ENCODE results near the gene TACC3.

TACC3 gene

DNA sequence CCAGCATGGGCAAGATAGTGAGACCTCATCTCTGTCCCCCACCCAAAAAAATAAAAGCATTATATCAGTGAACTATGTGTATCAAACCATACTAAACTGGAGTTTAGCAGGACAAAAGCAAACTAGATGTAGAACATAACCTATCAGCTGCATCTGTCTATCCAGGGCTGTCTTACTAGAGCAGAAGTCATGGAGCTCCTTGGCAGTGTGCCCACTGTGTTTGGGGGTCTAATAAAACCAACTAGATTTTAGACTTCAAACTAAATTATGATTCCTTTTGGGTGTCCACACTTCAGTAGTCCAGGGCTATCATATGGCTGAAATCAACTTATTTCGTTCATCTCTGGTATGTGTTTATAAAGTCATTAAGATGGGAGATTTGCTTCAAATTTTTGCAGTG, 17.5 kb upstream of the TACC3 start:
- DNase-seq (ENCODE audit: low spot score): no peak

GRCh38 chr4:1705732-1706131, 15.6 kb upstream of the TACC3 start:
- no peak for DNase-seq (ENCODE audit: low spot score)

DNA sequence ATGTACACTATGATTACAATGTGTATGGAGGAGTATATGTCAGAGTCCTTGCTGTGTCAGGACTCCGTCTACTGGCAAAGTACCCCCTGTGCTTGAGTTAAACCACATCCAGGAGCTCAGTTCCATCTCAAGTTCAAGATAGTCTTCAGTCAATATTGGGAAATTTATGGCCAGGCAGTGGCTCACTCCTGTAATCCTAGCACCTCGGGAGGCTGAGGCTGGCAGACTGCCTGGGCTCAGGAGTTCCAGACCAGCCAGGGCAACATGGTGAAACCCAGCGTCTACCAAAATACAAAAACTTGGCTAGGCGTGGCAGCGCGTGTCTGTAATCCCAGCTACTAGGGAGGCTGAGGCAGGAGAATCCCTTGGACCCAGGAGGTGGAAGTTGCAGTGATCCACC, 15.0 kb upstream of the TACC3 start:
- no peak for DNase-seq (ENCODE audit: low spot score)

DNA sequence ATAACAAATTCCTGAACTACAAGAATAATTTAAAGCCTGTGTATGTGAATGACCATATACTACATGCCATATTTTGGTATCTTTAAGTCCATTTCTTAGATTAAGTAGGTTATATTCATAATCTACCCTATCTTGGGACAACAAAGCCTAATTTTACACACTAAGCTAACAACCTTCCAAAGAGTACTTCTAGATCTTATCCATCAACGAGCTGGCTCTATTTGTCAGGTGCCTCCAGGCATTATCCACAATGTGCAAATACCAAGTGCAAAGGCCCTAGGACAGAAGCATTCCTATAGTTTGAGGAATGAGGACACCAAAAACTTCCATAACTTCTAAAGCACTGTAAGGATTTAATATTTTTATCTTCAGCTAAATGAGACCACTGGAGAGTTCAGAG, 12.7 kb upstream of the TACC3 start:
- DNase-seq (ENCODE audit: low spot score): no peak

GRCh38 chr4:1711055-1711570, 10.2 kb upstream of the TACC3 start:
- DNase-seq (ENCODE audit: low spot score): no peak

- peak; percentile 43 for DNase-seq (ENCODE audit: low spot score)
Observed at GRCh38 chr4:1711571-1712215, 9.6 kb upstream of the TACC3 start.

- DNase-seq (ENCODE audit: low spot score): peak; percentile 89
Observed at GRCh38 chr4:1712216-1713002, 8.9 kb upstream of the TACC3 start, which contains the start of gene SLBP. Gene SLBP, minus strand, starts transcription at chr4:1712319. Its CDS starts 131 bp downstream, at chr4:1712188.

GRCh38 chr4:1713003-1713851, 8.1 kb upstream of the TACC3 start:
- no peak for DNase-seq (ENCODE audit: low spot score)

GRCh38 chr4:1714303-1715001, 6.9 kb upstream of the TACC3 start:
- no peak for DNase-seq (ENCODE audit: low spot score)

- DNase-seq (ENCODE audit: low spot score): no peak
Observed at GRCh38 chr4:1715002-1715758, 6.1 kb upstream of the TACC3 start.

GRCh38 chr4:1716065-1716945, 5.0 kb upstream of the TACC3 start:
- DNase-seq (ENCODE audit: low spot score): no peak

DNA sequence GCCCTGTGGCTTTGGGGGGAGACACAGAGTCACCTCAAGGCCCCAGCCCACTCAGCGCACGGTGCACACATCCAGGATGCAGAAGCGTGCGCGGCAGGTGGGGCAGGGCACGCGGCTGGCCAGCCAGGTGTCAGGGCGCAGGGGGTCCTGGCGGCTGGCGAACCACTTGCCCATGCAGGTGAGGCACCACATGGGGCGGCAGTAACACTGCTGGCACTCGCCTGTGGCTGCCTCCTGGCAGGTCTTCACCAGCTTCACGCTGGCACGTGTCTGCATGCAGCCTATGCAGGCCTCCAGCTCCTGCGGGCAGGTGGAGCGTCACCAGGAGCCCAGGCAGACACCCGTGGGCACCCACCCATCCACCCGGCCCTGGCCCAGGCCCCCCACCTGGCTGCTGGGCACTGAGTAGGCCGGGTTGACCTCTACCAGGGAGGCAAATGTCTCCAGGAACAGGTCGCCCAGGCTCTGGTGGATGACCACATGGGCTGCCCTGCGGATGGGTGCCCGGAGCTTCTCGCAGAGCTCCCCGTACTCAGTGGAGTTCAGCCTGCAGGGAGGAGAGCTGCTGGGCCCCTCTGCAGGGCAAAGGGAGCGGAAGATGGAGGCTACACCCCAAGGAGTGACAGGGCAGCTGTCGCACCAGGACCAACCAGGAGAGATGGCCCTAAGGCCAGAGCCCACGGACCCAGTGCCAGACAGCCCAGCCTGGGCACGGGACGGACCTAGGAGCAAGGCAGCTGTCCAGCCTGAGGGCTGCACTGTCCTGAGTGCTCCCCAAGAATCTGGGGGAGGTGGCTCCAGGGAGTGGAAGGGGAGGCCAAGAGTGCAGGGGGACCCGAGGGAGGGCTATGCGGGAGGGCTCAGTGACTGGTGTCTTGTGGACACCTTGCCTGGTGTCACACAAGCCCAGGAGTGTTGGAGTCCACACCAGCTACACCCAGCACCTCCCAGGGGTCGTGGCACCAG, 3.9 kb upstream of the TACC3 start:
- no peak for DNase-seq (ENCODE audit: low spot score)

GRCh38 chr4:1718095-1718850, 3.0 kb upstream of the TACC3 start:
- no peak for DNase-seq (ENCODE audit: low spot score)

- peak; percentile 26 for DNase-seq (ENCODE audit: low spot score)
Observed at GRCh38 chr4:1720163-1720983, 948 bp upstream of the TACC3 start.

- DNase-seq (ENCODE audit: low spot score): no peak
Observed at GRCh38 chr4:1721666-1722550, 587 bp downstream of the TACC3 start.

DNA sequence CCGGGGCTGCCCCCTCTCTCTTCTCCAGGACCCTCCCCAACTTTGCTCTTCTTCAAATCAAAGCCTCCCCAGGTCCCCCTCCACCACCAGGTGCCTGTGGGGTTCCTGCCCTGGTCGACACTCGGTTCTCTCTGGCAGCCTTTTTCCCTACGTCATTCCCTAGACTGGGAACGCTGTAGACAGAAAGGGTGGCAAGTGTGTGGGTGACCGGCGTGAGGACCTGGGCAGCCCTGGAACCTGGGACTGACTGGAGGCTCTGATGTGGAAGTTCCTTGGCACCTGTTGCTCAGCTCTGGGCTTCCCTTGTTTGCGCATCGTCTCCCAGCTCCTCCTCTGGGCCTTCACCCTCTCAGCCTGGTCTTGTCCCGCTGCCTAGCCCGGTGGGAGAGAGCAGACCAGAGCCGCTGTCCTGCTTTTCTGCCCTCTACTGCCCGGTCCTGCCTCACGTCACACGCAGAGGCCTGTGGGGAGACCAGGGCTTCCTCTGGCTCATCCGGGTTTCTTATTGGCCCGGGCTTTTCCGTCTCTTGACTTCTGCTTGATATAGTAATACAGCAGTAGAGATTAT, 1.3 kb downstream of the TACC3 start:
- DNase-seq (ENCODE audit: low spot score): no peak

Measured in hematopoietic multipotent progenitor cell treated with erythropoietin and hydrocortisone succinate and interleukin-3 and kit ligand, for 17 days (in vitro differentiated cells).